Esophagus muscularis mucosa (tissue), 4 donors: ENCODE measurements around the gene MARK2.

ENCODE experiments used
- EP300 ChIP-seq: sonication (generic); formaldehyde crosslinking; IDR thresholded peaks from one replicate; pipeline ENCODE4 v1.6.1; 2017; ENCODE audit warnings: antibody characterized with exemption
- POLR2A ChIP-seq: fragments of 450-650 bp; IDR thresholded peaks from one replicate; pipeline ENCODE4 v1.6.1; 2017; ENCODE audit warnings: antibody characterized with exemption, moderate library complexity, mild to moderate bottlenecking, low read depth
- POLR2AphosphoS5 ChIP-seq, 2 donors: sonication (generic); formaldehyde crosslinking; IDR thresholded peaks; one replicate each; pipeline ENCODE4 v1.6.1; 2017; ENCODE audit warnings: antibody characterized with exemption in 2 of 2
- TF ChIP-seq, protein P1 (sequence below), 3 experiments: fragments of 200-600 bp in 2 of 3; fragments of 450-650 bp in 1 of 3; sonication (generic) in 2 of 3; IDR thresholded peaks; one replicate each; pipeline ENCODE4 v1.5.1; 2017 to 2019; ENCODE audit warnings: antibody characterized with exemption in 3 of 3, mild to moderate bottlenecking in 2 of 3, moderate library complexity in 1 of 3

DNA sequence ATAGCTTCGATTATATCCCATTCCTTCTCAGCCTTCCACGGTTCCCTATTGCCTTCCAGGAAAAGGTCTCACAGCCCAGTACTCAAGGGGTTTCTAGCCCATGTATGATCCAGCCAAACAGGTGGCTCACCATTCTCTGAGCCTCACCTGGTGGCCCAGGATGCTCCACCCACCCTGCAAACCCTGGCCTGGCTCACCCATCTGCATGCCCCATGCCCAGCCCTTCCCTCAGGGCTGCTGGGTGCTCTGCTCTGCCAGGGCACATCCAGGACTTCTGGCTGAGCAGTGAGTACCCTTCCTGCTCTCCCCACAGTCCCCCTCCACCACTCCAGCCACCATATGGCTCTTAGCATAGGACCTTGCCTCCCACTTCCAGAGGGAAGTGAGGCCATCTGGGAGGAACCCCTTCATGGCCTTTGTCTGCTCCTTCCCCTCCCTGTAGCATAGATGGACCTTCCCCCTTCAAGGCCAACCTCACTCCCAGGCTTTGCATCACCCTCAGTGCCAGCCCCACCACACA is 83.8 kb downstream of the MARK2 start:
- TF ChIP-seq POLR2A, result no peak
- TF ChIP-seq, protein P1, sequence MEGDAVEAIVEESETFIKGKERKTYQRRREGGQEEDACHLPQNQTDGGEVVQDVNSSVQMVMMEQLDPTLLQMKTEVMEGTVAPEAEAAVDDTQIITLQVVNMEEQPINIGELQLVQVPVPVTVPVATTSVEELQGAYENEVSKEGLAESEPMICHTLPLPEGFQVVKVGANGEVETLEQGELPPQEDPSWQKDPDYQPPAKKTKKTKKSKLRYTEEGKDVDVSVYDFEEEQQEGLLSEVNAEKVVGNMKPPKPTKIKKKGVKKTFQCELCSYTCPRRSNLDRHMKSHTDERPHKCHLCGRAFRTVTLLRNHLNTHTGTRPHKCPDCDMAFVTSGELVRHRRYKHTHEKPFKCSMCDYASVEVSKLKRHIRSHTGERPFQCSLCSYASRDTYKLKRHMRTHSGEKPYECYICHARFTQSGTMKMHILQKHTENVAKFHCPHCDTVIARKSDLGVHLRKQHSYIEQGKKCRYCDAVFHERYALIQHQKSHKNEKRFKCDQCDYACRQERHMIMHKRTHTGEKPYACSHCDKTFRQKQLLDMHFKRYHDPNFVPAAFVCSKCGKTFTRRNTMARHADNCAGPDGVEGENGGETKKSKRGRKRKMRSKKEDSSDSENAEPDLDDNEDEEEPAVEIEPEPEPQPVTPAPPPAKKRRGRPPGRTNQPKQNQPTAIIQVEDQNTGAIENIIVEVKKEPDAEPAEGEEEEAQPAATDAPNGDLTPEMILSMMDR (IDR thresholded peaks at IDR 0.05), result no peak
- TF ChIP-seq POLR2AphosphoS5 (IDR thresholded peaks at IDR 0.05), result no peak
- TF ChIP-seq EP300, result no peak
